ENCODE results near the gene PNMA8A.

DNA sequence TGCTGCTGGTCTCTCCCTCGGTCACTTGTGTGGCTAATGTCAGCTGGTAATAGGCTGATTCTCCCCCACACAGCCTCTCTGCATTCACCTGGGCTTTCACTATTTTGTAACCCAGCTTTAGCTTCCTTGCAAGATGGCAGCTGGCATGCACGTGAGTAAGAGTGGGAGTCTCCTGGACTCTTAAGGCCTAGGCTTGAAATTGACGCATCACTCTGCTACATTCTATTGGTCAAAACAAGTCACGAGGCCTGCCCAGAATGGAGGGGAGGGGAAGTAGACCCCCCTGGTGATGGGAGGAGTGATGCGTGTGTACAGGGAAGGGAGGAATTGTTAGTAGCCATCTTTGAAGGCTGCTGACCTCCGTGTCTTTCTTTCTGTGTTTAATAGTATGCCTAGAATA lies 49.3 kb upstream of the PNMA8A start:
- TF ChIP-seq, protein P1, sequence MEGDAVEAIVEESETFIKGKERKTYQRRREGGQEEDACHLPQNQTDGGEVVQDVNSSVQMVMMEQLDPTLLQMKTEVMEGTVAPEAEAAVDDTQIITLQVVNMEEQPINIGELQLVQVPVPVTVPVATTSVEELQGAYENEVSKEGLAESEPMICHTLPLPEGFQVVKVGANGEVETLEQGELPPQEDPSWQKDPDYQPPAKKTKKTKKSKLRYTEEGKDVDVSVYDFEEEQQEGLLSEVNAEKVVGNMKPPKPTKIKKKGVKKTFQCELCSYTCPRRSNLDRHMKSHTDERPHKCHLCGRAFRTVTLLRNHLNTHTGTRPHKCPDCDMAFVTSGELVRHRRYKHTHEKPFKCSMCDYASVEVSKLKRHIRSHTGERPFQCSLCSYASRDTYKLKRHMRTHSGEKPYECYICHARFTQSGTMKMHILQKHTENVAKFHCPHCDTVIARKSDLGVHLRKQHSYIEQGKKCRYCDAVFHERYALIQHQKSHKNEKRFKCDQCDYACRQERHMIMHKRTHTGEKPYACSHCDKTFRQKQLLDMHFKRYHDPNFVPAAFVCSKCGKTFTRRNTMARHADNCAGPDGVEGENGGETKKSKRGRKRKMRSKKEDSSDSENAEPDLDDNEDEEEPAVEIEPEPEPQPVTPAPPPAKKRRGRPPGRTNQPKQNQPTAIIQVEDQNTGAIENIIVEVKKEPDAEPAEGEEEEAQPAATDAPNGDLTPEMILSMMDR (IDR thresholded peaks at IDR 0.05), result no peak
- no peak for TF ChIP-seq POLR2A (IDR thresholded peaks at IDR 0.05)

Measured in esophagus squamous epithelium (tissue), 4 donors.